ENCODE measurements around the gene CBX7. TPM values are rescaled to one million over a fixed set of nuclear protein-coding genes. Genes with fewer than 3 reads are reported as not detected.

Gene CBX7
- total RNA-seq, 1 donor from 2014 or later: 0.71 TPM

DNA sequence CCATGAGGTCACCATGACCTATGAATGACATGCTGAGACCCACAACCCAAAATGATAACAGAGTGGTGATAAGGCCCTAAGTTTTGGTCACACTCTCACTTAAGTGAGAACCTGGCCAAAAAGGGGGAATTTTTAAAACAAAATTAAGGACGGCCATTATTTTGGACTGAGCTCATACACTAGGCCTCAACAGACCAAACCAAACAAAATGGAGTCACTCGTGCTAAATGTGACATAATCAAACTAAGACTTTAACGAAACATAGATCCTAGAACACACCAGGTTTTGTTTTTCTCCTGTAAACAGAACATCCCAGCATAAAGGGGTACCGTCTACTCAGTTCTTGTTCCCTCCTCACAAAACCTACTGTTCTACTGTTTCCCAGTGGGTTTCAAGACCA, 44.0 kb downstream of the CBX7 start:
- Histone ChIP-seq H3K36me3 (no peaks in the 10 kb centered on the region), H3K4me1 (peaks cover 10% of the 10 kb centered on the region), H3K9me3 (ENCODE audit: low read depth) (no peaks in the 10 kb centered on the region), H3K27me3 (no peaks in the 10 kb centered on the region), H2AFZ (replicated peaks) (no peak overlapping the region), H3K27ac (no peak overlapping the region), H3F3A (ENCODE audit: low read depth) (peaks cover 13% of the 10 kb centered on the region), H3K4me2 (no peak overlapping the region), H4K20me1 (ENCODE audit: low read depth) (no peaks in the 10 kb centered on the region), H3K4me3 (no peak overlapping the region), H3K9ac (no peak overlapping the region), H3K79me2 (ENCODE audit: low read depth) (no peaks in the 10 kb centered on the region)
- no peak for DNase-seq (ENCODE audit: low spot score)
- Mint-ChIP-seq H3K4me3 (no peak overlapping the region), H3K9me3 (no peaks in the 10 kb centered on the region), H3K36me3 (no peaks in the 10 kb centered on the region), H3K27me3 (ENCODE audit: insufficient read depth, low read depth) (no peaks in the 10 kb centered on the region), H3K27ac (no peak overlapping the region), H3K4me1 (peaks cover 15% of the 10 kb centered on the region)
- TF ChIP-seq EZH2phosphoT487 (IDR thresholded peaks at IDR 0.05) (no peak), EZH2 (IDR thresholded peaks at IDR 0.05) (no peak)
- TF ChIP-seq, protein P1, sequence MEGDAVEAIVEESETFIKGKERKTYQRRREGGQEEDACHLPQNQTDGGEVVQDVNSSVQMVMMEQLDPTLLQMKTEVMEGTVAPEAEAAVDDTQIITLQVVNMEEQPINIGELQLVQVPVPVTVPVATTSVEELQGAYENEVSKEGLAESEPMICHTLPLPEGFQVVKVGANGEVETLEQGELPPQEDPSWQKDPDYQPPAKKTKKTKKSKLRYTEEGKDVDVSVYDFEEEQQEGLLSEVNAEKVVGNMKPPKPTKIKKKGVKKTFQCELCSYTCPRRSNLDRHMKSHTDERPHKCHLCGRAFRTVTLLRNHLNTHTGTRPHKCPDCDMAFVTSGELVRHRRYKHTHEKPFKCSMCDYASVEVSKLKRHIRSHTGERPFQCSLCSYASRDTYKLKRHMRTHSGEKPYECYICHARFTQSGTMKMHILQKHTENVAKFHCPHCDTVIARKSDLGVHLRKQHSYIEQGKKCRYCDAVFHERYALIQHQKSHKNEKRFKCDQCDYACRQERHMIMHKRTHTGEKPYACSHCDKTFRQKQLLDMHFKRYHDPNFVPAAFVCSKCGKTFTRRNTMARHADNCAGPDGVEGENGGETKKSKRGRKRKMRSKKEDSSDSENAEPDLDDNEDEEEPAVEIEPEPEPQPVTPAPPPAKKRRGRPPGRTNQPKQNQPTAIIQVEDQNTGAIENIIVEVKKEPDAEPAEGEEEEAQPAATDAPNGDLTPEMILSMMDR (IDR thresholded peaks at IDR 0.05): no peak

DNA sequence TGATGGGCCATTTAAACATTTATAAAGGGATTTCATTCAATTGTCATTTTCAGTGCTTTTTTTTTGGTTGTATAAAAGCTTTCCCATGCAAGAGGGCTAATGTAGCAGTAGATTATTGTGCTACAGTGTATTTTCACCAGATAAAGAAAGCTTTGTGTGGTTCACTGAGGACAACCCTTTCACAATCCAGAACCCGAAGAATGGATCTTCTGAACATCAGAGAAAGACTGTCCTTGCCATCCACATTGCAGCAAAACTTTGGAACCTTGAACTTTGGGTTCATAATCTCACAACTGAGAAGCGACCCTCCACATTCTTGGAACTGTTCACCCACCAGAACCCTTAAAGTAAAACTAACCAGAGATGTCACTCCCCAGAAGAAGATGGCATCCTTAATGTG, 46.2 kb downstream of the CBX7 start:
- H2AFZ ChIP-seq (replicated peaks): no peak overlapping the region
- H3K27ac Mint-ChIP-seq: no peak overlapping the region
- H3K79me2 ChIP-seq (ENCODE audit: low read depth): no peaks in the 10 kb centered on the region
- no peaks in the 10 kb centered on the region for H3K36me3 Mint-ChIP-seq
- no peaks in the 10 kb centered on the region for H3K9me3 ChIP-seq (ENCODE audit: low read depth)
- H3K9me3 Mint-ChIP-seq: no peaks in the 10 kb centered on the region
- no peak for DNase-seq (ENCODE audit: low spot score)
- no peak overlapping the region for H3K9ac ChIP-seq
- peaks cover 8% of the 10 kb centered on the region for H3F3A ChIP-seq (ENCODE audit: low read depth)
- no peaks in the 10 kb centered on the region for H4K20me1 ChIP-seq (ENCODE audit: low read depth)
- peaks cover 8% of the 10 kb centered on the region for H3K4me1 ChIP-seq
- no peaks in the 10 kb centered on the region for H3K27me3 ChIP-seq
- H3K27me3 Mint-ChIP-seq (ENCODE audit: insufficient read depth, low read depth): no peaks in the 10 kb centered on the region
- no peak overlapping the region for H3K4me3 Mint-ChIP-seq
- TF ChIP-seq EZH2 (IDR thresholded peaks at IDR 0.05) (no peak), EZH2phosphoT487 (IDR thresholded peaks at IDR 0.05) (no peak)
- TF ChIP-seq, protein P1 (IDR thresholded peaks at IDR 0.05): no peak
- H3K4me3 ChIP-seq: no peak overlapping the region
- H3K4me1 Mint-ChIP-seq: peaks cover 11% of the 10 kb centered on the region
- no peaks in the 10 kb centered on the region for H3K36me3 ChIP-seq
- no peak overlapping the region for H3K27ac ChIP-seq
- H3K4me2 ChIP-seq: no peak overlapping the region

GRCh38 chr22:39103431-39103830, 49.0 kb downstream of the CBX7 start:
- no peaks in the 10 kb centered on the region for H3K36me3 Mint-ChIP-seq
- H3K4me1 ChIP-seq: peaks cover 3% of the 10 kb centered on the region
- no peaks in the 10 kb centered on the region for H3K9me3 Mint-ChIP-seq

More at GRCh38 chr22:39103431-39103830, 49.0 kb downstream of the CBX7 start:
- TF ChIP-seq, protein P1 (IDR thresholded peaks at IDR 0.05): no peak
- TF ChIP-seq EZH2 (IDR thresholded peaks at IDR 0.05): no peak
- no peak for TF ChIP-seq EZH2phosphoT487 (IDR thresholded peaks at IDR 0.05)
- Histone ChIP-seq H3K9me3 (ENCODE audit: low read depth) (no peaks in the 10 kb centered on the region), H3K27ac (no peak overlapping the region), H3K36me3 (no peaks in the 10 kb centered on the region), H3K4me2 (no peak overlapping the region), H3K79me2 (ENCODE audit: low read depth) (no peaks in the 10 kb centered on the region), H3K9ac (no peak overlapping the region), H3K4me3 (no peak overlapping the region), H3F3A (ENCODE audit: low read depth) (peaks cover 6% of the 10 kb centered on the region), H2AFZ (replicated peaks) (no peak overlapping the region), H3K27me3 (no peaks in the 10 kb centered on the region), H4K20me1 (ENCODE audit: low read depth) (no peaks in the 10 kb centered on the region)
- Mint-ChIP-seq H3K27me3 (ENCODE audit: insufficient read depth, low read depth) (peaks cover 4% of the 10 kb centered on the region), H3K4me3 (no peak overlapping the region), H3K4me1 (peaks cover 5% of the 10 kb centered on the region), H3K27ac (no peak overlapping the region)
- DNase-seq (ENCODE audit: low spot score): no peak

Measured in neural progenitor cell (in vitro differentiated cells).